ENCODE measurements around the gene TMBIM1.
"Not testable (repeated sequence)": the region's sequence is repeated elsewhere in the genome, so short reads cannot be mapped to it uniquely, and the experiment has no call there.

TMBIM1 gene

GRCh38 chr2:218318241-218318640 is 25.9 kb upstream of the TMBIM1 start:
- no peak for DNase-seq (ENCODE audit: low spot score)

- DNase-seq (ENCODE audit: low spot score), result no peak
Measured at GRCh38 chr2:218317835-218318234, 25.5 kb upstream of the TMBIM1 start.

- DNase-seq (ENCODE audit: low spot score), result no peak
Measured at GRCh38 chr2:218317303-218317630, 25.0 kb upstream of the TMBIM1 start.

- DNase-seq (ENCODE audit: low spot score), result no peak
Measured at GRCh38 chr2:218315397-218315796, 23.1 kb upstream of the TMBIM1 start.

GRCh38 chr2:218314764-218315163 is 22.5 kb upstream of the TMBIM1 start:
- DNase-seq (ENCODE audit: low spot score), result not testable (repeated sequence)

- no peak for DNase-seq (ENCODE audit: low spot score)
Measured at GRCh38 chr2:218313356-218313755, 21.1 kb upstream of the TMBIM1 start.

GRCh38 chr2:218312267-218312756 is 20.0 kb upstream of the TMBIM1 start:
- DNase-seq (ENCODE audit: low spot score), result no peak

GRCh38 chr2:218311541-218312266 is 19.4 kb upstream of the TMBIM1 start:
- not testable (repeated sequence) for DNase-seq (ENCODE audit: low spot score)

GRCh38 chr2:218310853-218311540 is 18.7 kb upstream of the TMBIM1 start:
- DNase-seq (ENCODE audit: low spot score), result no peak

GRCh38 chr2:218307415-218308090 is 15.2 kb upstream of the TMBIM1 start:
- no peak for DNase-seq (ENCODE audit: low spot score)

GRCh38 chr2:218306184-218306920 is 14.0 kb upstream of the TMBIM1 start:
- no peak for DNase-seq (ENCODE audit: low spot score)

GRCh38 chr2:218305383-218305782 is 13.1 kb upstream of the TMBIM1 start:
- no peak for DNase-seq (ENCODE audit: low spot score)

GRCh38 chr2:218301176-218301819 is 9.0 kb upstream of the TMBIM1 start:
- peak; percentile 94 for DNase-seq (ENCODE audit: low spot score)

- DNase-seq (ENCODE audit: low spot score), result no peak
Measured at GRCh38 chr2:218300141-218300540, 7.8 kb upstream of the TMBIM1 start.

GRCh38 chr2:218298314-218298875 is 6.1 kb upstream of the TMBIM1 start:
- DNase-seq (ENCODE audit: low spot score), result no peak

- DNase-seq (ENCODE audit: low spot score), result no peak
Measured at GRCh38 chr2:218296847-218297246, 4.5 kb upstream of the TMBIM1 start.

- DNase-seq (ENCODE audit: low spot score), result no peak
Measured at GRCh38 chr2:218296200-218296599, 3.9 kb upstream of the TMBIM1 start.

GRCh38 chr2:218295029-218295428 is 2.7 kb upstream of the TMBIM1 start:
- no peak for DNase-seq (ENCODE audit: low spot score)

- no peak for DNase-seq (ENCODE audit: low spot score)
Measured at GRCh38 chr2:218294430-218295022, 2.2 kb upstream of the TMBIM1 start.

- DNase-seq (ENCODE audit: low spot score), result no peak
Measured at GRCh38 chr2:218293715-218294429, 1.6 kb upstream of the TMBIM1 start.

All from NAMALWA (cell line).